ENCODE data around the gene WRNIP1. TPM values are rescaled to one million over a fixed set of nuclear protein-coding genes. Genes with fewer than 3 reads are reported as not detected.
A peak's percentile ranks its signal among the peaks of the same experiment; 100 is the strongest.

The WRNIP1 gene
- total and polyA plus RNA-seq, 2 of the 13 experiments (the other 11 are each of a cell fraction or from before 2014, with no cell fraction given): 77.7 to 90.3 TPM

- no peak for TF ChIP-seq NR2F1 (CRISPR knock-in tag; IDR thresholded peaks at IDR 0.05)
- no peak for TF ChIP-seq ZNF724P (CRISPR knock-in tag; IDR thresholded peaks at IDR 0.05; ENCODE audit: borderline replicate concordance)
- no peak for TF ChIP-seq NFYB (CRISPR knock-in tag; IDR thresholded peaks at IDR 0.05)
- no peak for TF ChIP-seq HNRNPL (IDR thresholded peaks at IDR 0.05; ENCODE audit: low read depth, low read length)
- TF ChIP-seq, protein P1, sequence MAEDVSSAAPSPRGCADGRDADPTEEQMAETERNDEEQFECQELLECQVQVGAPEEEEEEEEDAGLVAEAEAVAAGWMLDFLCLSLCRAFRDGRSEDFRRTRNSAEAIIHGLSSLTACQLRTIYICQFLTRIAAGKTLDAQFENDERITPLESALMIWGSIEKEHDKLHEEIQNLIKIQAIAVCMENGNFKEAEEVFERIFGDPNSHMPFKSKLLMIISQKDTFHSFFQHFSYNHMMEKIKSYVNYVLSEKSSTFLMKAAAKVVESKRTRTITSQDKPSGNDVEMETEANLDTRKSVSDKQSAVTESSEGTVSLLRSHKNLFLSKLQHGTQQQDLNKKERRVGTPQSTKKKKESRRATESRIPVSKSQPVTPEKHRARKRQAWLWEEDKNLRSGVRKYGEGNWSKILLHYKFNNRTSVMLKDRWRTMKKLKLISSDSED (CRISPR knock-in tag; IDR thresholded peaks at IDR 0.05): no peak
- no peak for TF ChIP-seq CENPT (CRISPR knock-in tag; IDR thresholded peaks at IDR 0.05; ENCODE audit: low read depth)
- no peak for TF ChIP-seq E2F5 (CRISPR knock-in tag; conservative IDR thresholded peaks at IDR 0.05)
- no peak for TF ChIP-seq ZNF672 (CRISPR knock-in tag; IDR thresholded peaks at IDR 0.05)
- TF ChIP-seq EED (CRISPR knock-in tag; IDR thresholded peaks at IDR 0.05): no peak
- peak; percentile 27 for TF ChIP-seq TEAD3 (CRISPR knock-in tag; optimal IDR thresholded peaks at IDR 0.05; ENCODE audit: borderline replicate concordance)
- TF ChIP-seq FOXA1 (IDR thresholded peaks at IDR 0.05): no peak
- TF ChIP-seq FOXA1 (CRISPR knock-in tag; IDR thresholded peaks at IDR 0.05): peak; percentile 74
- TF ChIP-seq SIN3B (IDR thresholded peaks at IDR 0.05; ENCODE audit: low read length): no peak
- TF ChIP-seq SNRNP70 (IDR thresholded peaks at IDR 0.05; ENCODE audit: low read depth, low read length): no peak
- TF ChIP-seq ARNT (IDR thresholded peaks at IDR 0.05): no peak
- TF ChIP-seq ZNF746 (CRISPR knock-in tag; IDR thresholded peaks at IDR 0.05): no peak
- no peak for TF ChIP-seq ZSCAN30 (CRISPR knock-in tag; IDR thresholded peaks at IDR 0.05)
- no peak for TF ChIP-seq ZNF264 (CRISPR knock-in tag; IDR thresholded peaks at IDR 0.05)
- no peak for TF ChIP-seq FUBP1 (CRISPR knock-in tag; IDR thresholded peaks at IDR 0.05; ENCODE audit: borderline replicate concordance)
- no peak for TF ChIP-seq THAP7 (CRISPR knock-in tag; IDR thresholded peaks at IDR 0.05)
- no peak for TF ChIP-seq ZNF20 (CRISPR knock-in tag; IDR thresholded peaks at IDR 0.05)
- no peak for TF ChIP-seq SSRP1 (CRISPR knock-in tag; IDR thresholded peaks at IDR 0.05)
- TF ChIP-seq POLR2A (IDR thresholded peaks at IDR 0.05; ENCODE audit: insufficient read depth in 1 of 2, low read depth in 2 of 2, low read length in 2 of 2): no peak
- no peak for TF ChIP-seq AGO2 (optimal IDR thresholded peaks at IDR 0.05; ENCODE audit: low read depth, low read length)
- TF ChIP-seq ZNF512 (CRISPR knock-in tag; IDR thresholded peaks at IDR 0.05): no peak
- TF ChIP-seq HNRNPUL1 (IDR thresholded peaks at IDR 0.05; ENCODE audit: low read depth, low read length): no peak
- TF ChIP-seq ZSCAN9 (CRISPR knock-in tag; IDR thresholded peaks at IDR 0.05; ENCODE audit: borderline replicate concordance): no peak
Observed at GRCh38 chr6:2809015-2809414, 43.8 kb downstream of the WRNIP1 start (continued).

All from HepG2 (cell line).